ENCODE data around the gene HNRNPL. TPM values are rescaled to one million over a fixed set of nuclear protein-coding genes. Genes with fewer than 3 reads are reported as not detected.

HNRNPL gene
- total RNA-seq, 1 experiment from 2014 or later: 710 TPM

DNA sequence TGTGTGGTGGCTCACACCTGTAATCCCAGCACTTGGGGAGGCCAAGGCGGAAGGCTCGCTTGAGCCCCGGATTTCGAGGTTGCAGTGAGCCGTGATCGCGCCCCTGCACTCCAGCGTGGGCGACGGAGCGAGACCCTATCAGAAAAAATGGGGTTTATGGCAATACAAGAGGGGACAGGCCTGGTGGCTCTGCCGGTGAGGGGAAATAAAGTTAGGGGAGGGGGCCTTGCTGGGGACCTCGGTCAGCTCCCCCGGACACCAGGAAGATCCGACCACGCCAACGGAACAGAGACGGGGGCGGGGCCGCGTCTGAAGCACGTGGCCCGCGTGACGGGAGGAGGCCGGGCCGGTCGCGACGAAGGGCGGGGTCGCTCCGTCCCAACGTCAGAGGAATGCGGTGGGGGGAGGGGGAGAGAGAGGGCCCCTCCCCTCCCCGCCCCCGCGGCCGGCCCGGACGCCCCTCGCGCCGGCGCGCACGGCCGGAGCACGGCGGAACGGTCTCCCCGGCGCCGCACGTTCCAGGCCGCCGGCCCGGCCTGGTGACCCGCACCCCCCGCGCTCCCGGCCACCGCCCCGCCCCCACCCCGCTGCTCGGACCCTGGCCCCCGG is 1.9 kb upstream of the HNRNPL start:
- H4K20me1 ChIP-seq (ENCODE audit: control insufficient read depth, insufficient read depth, insufficient read length): peaks cover 2% of the 10 kb centered on the region
- no peak overlapping the region for H2AFZ ChIP-seq (ENCODE audit: low read length)
- H3K4me3 Mint-ChIP-seq: peak overlapping the region; percentile 92 to 95
- no peak overlapping the region for H2BK120ac ChIP-seq (ENCODE audit: low read depth, low read length, poor library complexity, severe bottlenecking)
- no peak overlapping the region for H2BK12ac ChIP-seq (ENCODE audit: insufficient read length, low read depth, low read length)
- H3K18ac ChIP-seq (ENCODE audit: insufficient read length, low read depth, low read length): peak overlapping the region; percentile 83
- H3K23me2 ChIP-seq (ENCODE audit: insufficient read length, low read depth, low read length, poor library complexity, severe bottlenecking): peaks cover 26% of the 10 kb centered on the region
- H2BK5ac ChIP-seq (ENCODE audit: insufficient read length, low read length): no peak overlapping the region
- H3K4ac ChIP-seq (ENCODE audit: low read depth, low read length): no peak overlapping the region
- no peak overlapping the region for H3K9ac ChIP-seq (ENCODE audit: extremely low read depth, insufficient read length, low read length)
- H2AK5ac ChIP-seq (ENCODE audit: insufficient read length, low read length): no peak overlapping the region
- H3K27me3 ChIP-seq (ENCODE audit: insufficient read depth, low read length): no peaks in the 10 kb centered on the region
- H3K23ac ChIP-seq (ENCODE audit: insufficient read length, low read depth, low read length): no peak overlapping the region
- H3K9me3 Mint-ChIP-seq: peaks cover 14 to 19% of the 10 kb centered on the region in 2 experiments
- H3K27ac ChIP-seq (ENCODE audit: insufficient read length, low read depth, low read length): no peak overlapping the region
- no peak overlapping the region for H4K8ac ChIP-seq (replicated peaks; ENCODE audit: insufficient read length, low read depth, low read length)
- peaks cover 27 to 36% of the 10 kb centered on the region in 2 experiments for H3K4me1 Mint-ChIP-seq
- no CpG with 5 or more reads among the region's 67 CpGs for WGBS (ENCODE audit: extremely low coverage, insufficient read length, low lambda C conversion rate)
- H3K79me1 ChIP-seq (ENCODE audit: insufficient read depth, low read depth, low read length, poor library complexity, severe bottlenecking): peaks cover 3% of the 10 kb centered on the region
- peaks cover 5% of the 10 kb centered on the region for H3K27me3 Mint-ChIP-seq (ENCODE audit: low read depth)
- H3K36me3 Mint-ChIP-seq (ENCODE audit: insufficient read depth in 1 of 3, low read depth in 3 of 3): peaks cover 26 to 37% (median 28%) of the 10 kb centered on the region in 3 experiments
- H3K14ac ChIP-seq (ENCODE audit: insufficient read depth, low read length): peak overlapping the region; percentile 74
- DNase-seq: peak; percentile 91
- H3K79me2 ChIP-seq (ENCODE audit: insufficient read depth, low read length): peaks cover 16% of the 10 kb centered on the region
- H3K9me3 ChIP-seq (ENCODE audit: control insufficient read depth, low read depth, low read length): no peaks in the 10 kb centered on the region
- no peak overlapping the region for H3T11ph ChIP-seq (ENCODE audit: low read length)
- no peaks in the 10 kb centered on the region for H3K4me1 ChIP-seq (ENCODE audit: insufficient read depth, low read length)
- TF ChIP-seq, protein P1, sequence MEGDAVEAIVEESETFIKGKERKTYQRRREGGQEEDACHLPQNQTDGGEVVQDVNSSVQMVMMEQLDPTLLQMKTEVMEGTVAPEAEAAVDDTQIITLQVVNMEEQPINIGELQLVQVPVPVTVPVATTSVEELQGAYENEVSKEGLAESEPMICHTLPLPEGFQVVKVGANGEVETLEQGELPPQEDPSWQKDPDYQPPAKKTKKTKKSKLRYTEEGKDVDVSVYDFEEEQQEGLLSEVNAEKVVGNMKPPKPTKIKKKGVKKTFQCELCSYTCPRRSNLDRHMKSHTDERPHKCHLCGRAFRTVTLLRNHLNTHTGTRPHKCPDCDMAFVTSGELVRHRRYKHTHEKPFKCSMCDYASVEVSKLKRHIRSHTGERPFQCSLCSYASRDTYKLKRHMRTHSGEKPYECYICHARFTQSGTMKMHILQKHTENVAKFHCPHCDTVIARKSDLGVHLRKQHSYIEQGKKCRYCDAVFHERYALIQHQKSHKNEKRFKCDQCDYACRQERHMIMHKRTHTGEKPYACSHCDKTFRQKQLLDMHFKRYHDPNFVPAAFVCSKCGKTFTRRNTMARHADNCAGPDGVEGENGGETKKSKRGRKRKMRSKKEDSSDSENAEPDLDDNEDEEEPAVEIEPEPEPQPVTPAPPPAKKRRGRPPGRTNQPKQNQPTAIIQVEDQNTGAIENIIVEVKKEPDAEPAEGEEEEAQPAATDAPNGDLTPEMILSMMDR (conservative IDR thresholded peaks at IDR 0.05): no peak
- H2BK20ac ChIP-seq (ENCODE audit: low read depth, low read length, poor library complexity, severe bottlenecking): no peak overlapping the region
- no peak overlapping the region for H3K56ac ChIP-seq (ENCODE audit: insufficient read length, low read depth, low read length)
- no peak overlapping the region for H4K5ac ChIP-seq (ENCODE audit: insufficient read length, low read depth, low read length)
- H2BK15ac ChIP-seq (ENCODE audit: low read depth, low read length): no peak overlapping the region
- no peak overlapping the region for H4K91ac ChIP-seq (ENCODE audit: insufficient read length, low read depth, low read length)
- peak overlapping the region; percentile 97 to 99 (median 98) for H3K27ac Mint-ChIP-seq
- H3K4me2 ChIP-seq (ENCODE audit: insufficient read depth, insufficient read length, low read length): peak overlapping the region; percentile 97
